ENCODE data around the gene FOXO4. TPM values are rescaled to one million over a fixed set of nuclear protein-coding genes. Genes with fewer than 3 reads are reported as not detected.

Gene FOXO4
- total RNA-seq, 1 experiment from 2014 or later = 14.7 TPM

DNA sequence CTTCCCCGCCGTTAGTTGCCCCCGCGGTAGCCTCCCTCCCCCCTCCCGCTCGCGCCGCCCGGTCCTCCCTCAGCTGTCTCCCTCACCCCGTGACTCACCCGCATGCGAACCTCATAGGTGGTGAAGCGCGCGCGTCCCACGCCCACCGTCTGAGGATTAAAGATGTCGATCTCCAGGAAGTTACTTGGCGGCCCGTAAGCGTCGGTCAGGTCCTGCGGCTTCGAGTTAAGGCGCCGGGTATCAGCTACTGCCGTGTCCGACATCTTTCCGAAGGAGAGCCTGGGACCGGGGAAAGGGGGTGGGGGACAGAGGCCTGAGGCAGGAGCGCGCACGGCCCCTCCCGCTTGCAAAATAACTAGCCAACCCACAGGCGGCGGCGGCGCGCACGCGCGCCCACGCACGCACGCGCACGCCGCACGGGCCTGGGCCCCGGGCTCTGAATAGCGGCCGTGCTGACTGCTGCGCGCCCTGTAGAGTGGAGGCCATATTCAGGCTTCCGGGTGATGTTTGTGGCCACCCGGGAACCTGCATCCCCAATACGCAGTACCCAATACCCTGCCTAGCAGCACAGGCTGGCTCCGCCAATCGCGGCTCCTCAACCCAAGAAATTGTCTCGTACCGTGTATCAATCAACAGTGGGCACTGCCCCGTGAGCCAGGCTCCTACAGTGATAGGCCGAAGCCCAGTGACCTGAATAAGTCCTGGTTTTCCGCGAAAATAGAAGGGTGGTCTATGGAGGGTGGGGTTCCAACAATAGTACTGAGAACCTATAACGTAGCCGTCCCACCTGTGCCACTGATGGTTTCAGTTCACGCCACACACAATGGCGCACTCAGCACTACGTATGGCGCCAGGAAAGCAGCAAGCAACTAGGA lies 27.4 kb upstream of the FOXO4 start, which contains the start of gene SNX12 (continued):
- TF ChIP-seq, protein P1, sequence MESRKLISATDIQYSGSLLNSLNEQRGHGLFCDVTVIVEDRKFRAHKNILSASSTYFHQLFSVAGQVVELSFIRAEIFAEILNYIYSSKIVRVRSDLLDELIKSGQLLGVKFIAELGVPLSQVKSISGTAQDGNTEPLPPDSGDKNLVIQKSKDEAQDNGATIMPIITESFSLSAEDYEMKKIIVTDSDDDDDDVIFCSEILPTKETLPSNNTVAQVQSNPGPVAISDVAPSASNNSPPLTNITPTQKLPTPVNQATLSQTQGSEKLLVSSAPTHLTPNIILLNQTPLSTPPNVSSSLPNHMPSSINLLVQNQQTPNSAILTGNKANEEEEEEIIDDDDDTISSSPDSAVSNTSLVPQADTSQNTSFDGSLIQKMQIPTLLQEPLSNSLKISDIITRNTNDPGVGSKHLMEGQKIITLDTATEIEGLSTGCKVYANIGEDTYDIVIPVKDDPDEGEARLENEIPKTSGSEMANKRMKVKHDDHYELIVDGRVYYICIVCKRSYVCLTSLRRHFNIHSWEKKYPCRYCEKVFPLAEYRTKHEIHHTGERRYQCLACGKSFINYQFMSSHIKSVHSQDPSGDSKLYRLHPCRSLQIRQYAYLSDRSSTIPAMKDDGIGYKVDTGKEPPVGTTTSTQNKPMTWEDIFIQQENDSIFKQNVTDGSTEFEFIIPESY (IDR thresholded peaks at IDR 0.05; ENCODE audit: extremely low read depth, insufficient replicate concordance, low read length) = no peak
- TF ChIP-seq ZNF274 (IDR thresholded peaks at IDR 0.05; ENCODE audit: low read depth, low read length) = no peak

DNA sequence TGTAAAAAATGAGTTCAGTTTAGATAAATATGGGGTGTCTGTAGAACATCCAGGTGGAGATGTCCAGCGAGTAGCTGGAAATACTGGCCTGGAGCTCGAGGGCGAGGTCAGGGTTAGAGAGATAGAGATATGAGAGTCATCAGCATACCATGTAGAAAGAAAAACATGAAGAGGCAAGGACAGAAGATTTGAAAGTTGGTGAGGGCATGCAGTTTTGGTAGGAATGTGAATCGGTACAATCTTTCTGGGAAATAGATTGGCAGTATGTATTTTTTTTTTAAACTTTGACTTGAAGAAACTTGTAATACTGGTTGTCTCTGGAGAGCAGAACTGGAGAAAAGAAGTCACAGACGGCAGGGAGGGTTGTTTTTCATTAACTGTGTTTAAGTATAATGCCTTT lies 25.1 kb upstream of the FOXO4 start:
- H3K9me3 ChIP-seq (ENCODE audit: control insufficient read depth in 1 of 2, insufficient read depth in 1 of 2, low read depth in 1 of 2, low read length in 2 of 2) = no peaks in the 10 kb centered on the region
- H3K27ac ChIP-seq (ENCODE audit: low read depth, low read length) = no peak overlapping the region
- no peak overlapping the region for H2AFZ ChIP-seq (ENCODE audit: low read depth, low read length, poor library complexity, severe bottlenecking)
- no peak overlapping the region for H3K4me2 ChIP-seq (ENCODE audit: low read length)
- H3K79me2 ChIP-seq (ENCODE audit: insufficient read depth, low read length) = peaks cover 12% of the 10 kb centered on the region
- H3K36me3 ChIP-seq (ENCODE audit: control insufficient read depth in 1 of 2, insufficient read depth in 2 of 2, low read length in 2 of 2) = no peaks in the 10 kb centered on the region; a peak in 1 of 4 replicates
- H3K4me3 ChIP-seq (replicated peaks in 1 of 2; ENCODE audit: low read depth in 1 of 2, low read length in 2 of 2) = no peak overlapping the region
- H3K4me1 ChIP-seq (ENCODE audit: control insufficient read depth in 1 of 2, insufficient read depth in 2 of 2, low read length in 2 of 2) = peaks cover 2 to 10% of the 10 kb centered on the region in 2 experiments; a peak in 3 of 4 replicates
- ATAC-seq (no peak), DNase-seq (ENCODE audit: low read depth, low spot score) (no peak)
- ChIA-PET POLR2A (no interaction called here), CTCF (no interaction called here), RAD21 (ENCODE audit: low non-redundant PET in 1 of 2, low total read pairs in 2 of 2, uncharacterized antibody in 2 of 2, unreplicated experiment in 2 of 2) (no interaction called here)
- no peaks in the 10 kb centered on the region for H3K27me3 ChIP-seq (ENCODE audit: insufficient read depth, low read length)
- no peak overlapping the region for H3K9ac ChIP-seq (ENCODE audit: low read length)
- no peaks in the 10 kb centered on the region for H4K20me1 ChIP-seq (ENCODE audit: insufficient read depth)
- H3K9me2 ChIP-seq (ENCODE audit: insufficient read depth) = no peaks in the 10 kb centered on the region
- no TSS peak for BruUV-seq (replicated peaks)
- intact Hi-C loops (cut with micrococcal nuclease) = no loop called here
- TF ChIP-seq POLR2AphosphoS5 (IDR thresholded peaks at IDR 0.05; ENCODE audit: low read depth, low read length) (no peak), SP1 (IDR thresholded peaks at IDR 0.05; ENCODE audit: low read depth) (no peak), SRF (IDR thresholded peaks at IDR 0.05; ENCODE audit: low read depth) (no peak), RAD21 (IDR thresholded peaks at IDR 0.05; ENCODE audit: low read depth) (no peak), EZH2phosphoT487 (IDR thresholded peaks at IDR 0.05; ENCODE audit: borderline replicate concordance) (no peak), JUND (IDR thresholded peaks at IDR 0.05) (no peak), CEBPB (IDR thresholded peaks at IDR 0.05; ENCODE audit: low read depth) (no peak)
- TF ChIP-seq, protein P2, sequence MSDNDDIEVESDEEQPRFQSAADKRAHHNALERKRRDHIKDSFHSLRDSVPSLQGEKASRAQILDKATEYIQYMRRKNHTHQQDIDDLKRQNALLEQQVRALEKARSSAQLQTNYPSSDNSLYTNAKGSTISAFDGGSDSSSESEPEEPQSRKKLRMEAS (IDR thresholded peaks at IDR 0.05) = no peak
- TF ChIP-seq, protein P3, sequence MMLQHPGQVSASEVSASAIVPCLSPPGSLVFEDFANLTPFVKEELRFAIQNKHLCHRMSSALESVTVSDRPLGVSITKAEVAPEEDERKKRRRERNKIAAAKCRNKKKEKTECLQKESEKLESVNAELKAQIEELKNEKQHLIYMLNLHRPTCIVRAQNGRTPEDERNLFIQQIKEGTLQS (IDR thresholded peaks at IDR 0.05) = no peak
- TF ChIP-seq, protein P4, sequence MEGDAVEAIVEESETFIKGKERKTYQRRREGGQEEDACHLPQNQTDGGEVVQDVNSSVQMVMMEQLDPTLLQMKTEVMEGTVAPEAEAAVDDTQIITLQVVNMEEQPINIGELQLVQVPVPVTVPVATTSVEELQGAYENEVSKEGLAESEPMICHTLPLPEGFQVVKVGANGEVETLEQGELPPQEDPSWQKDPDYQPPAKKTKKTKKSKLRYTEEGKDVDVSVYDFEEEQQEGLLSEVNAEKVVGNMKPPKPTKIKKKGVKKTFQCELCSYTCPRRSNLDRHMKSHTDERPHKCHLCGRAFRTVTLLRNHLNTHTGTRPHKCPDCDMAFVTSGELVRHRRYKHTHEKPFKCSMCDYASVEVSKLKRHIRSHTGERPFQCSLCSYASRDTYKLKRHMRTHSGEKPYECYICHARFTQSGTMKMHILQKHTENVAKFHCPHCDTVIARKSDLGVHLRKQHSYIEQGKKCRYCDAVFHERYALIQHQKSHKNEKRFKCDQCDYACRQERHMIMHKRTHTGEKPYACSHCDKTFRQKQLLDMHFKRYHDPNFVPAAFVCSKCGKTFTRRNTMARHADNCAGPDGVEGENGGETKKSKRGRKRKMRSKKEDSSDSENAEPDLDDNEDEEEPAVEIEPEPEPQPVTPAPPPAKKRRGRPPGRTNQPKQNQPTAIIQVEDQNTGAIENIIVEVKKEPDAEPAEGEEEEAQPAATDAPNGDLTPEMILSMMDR (IDR thresholded peaks at IDR 0.05 in 2 of 3, conservative IDR thresholded peaks at IDR 0.05 in 1 of 3; ENCODE audit: borderline replicate concordance in 1 of 3, insufficient read depth in 1 of 3, low read depth in 2 of 3, low read length in 2 of 3) = no peak
- TF ChIP-seq, protein P1 (IDR thresholded peaks at IDR 0.05; ENCODE audit: extremely low read depth, insufficient replicate concordance, low read length) = no peak
